H1 (cell line): ENCODE results near the gene ABCG5. TPM values are rescaled to one million over a fixed set of nuclear protein-coding genes. Genes with fewer than 3 reads are reported as not detected.

Experiments
- CTCF ChIA-PET: fragments of 300-600 bp; sonication (Branson Sonifier 250); formaldehyde crosslinking; loops from one replicate; lab custom pipeline; 2021; ENCODE audit not compliant: partially characterized antibody; lab: Charles Lee
- POLR2A ChIA-PET: fragments of 300-600 bp; sonication (Branson Sonifier 250); formaldehyde crosslinking; loops from one replicate; lab custom pipeline; 2021; ENCODE audit warnings: inconsistent platforms; ENCODE audit not compliant: partially characterized antibody; lab: Charles Lee
- DNase-seq, 2 experiments: peaks; one replicate each; pipeline versions ENCODE4 v3.0.0 to v3.0.0-alpha.2; 2010 to 2022; ENCODE audit warnings: low spot score in 2 of 2, low read depth in 1 of 2, mixed read lengths in 1 of 2
- FAIRE-seq: peaks from 2 replicates; lab custom pipeline; 2011; peaks lifted over from hg19 to GRCh38; lab: Jason Lieb, UNC
- H2AFZ ChIP-seq: 2 replicates; pipeline ENCODE4 v1.8.1; 2012; ENCODE audit warnings: low read length, inconsistent platforms
- H2AK5ac ChIP-seq: 2 replicates; pipeline ENCODE4 v1.6.1; 2013; ENCODE audit warnings: low read depth, low read length
- H2BK120ac ChIP-seq: replicated peaks from 2 replicates; pipeline ENCODE3; 2013; ENCODE audit warnings: low read depth, low read length, inconsistent platforms
- H2BK12ac ChIP-seq: 2 replicates; pipeline ENCODE4 v1.6.1; 2013; ENCODE audit warnings: low read depth, low read length
- H2BK15ac ChIP-seq: 2 replicates; pipeline ENCODE4 v1.6.1; 2013; ENCODE audit warnings: low read length
- H2BK20ac ChIP-seq: 2 replicates; pipeline ENCODE4 v1.6.1; 2013; ENCODE audit warnings: low read length
- H2BK5ac ChIP-seq: 2 replicates; pipeline ENCODE4 v1.6.1; 2013; ENCODE audit warnings: low read depth, low read length
- H3K14ac ChIP-seq: 2 replicates; pipeline ENCODE4 v1.6.1; 2013; ENCODE audit warnings: inconsistent platforms; ENCODE audit not compliant: insufficient read length
- H3K18ac ChIP-seq: 2 replicates; pipeline ENCODE4 v1.6.1; 2013; ENCODE audit warnings: low read length; ENCODE audit errors: extremely low read depth
- H3K23ac ChIP-seq: 2 replicates; pipeline ENCODE4 v1.6.1; 2013; ENCODE audit warnings: inconsistent platforms; ENCODE audit not compliant: insufficient read length
- H3K23me2 ChIP-seq: 2 replicates; pipeline ENCODE4 v1.6.1; 2013; ENCODE audit warnings: low read depth, low read length
- H3K27ac ChIP-seq: 2 replicates; pipeline ENCODE4 v1.6.1; 2011; ENCODE audit warnings: low read depth, low read length, inconsistent platforms
- H3K27me3 ChIP-seq, 4 experiments: replicated peaks in 1 of 4; 1 replicate in 1 of 4; 2 replicates in 3 of 4; pipeline versions ENCODE4 v1.6.1 to v1.8.1; 2011 to 2013; ENCODE audit warnings: low read length in 3 of 4, mild to moderate bottlenecking in 3 of 4, inconsistent platforms in 2 of 4, mixed read lengths in 2 of 4, moderate library complexity in 1 of 4; ENCODE audit not compliant: control insufficient read depth in 3 of 4, insufficient read depth in 3 of 4; ENCODE audit errors: extremely low read depth in 1 of 4
- H3K36me3 ChIP-seq, 4 experiments: 2 replicates each; pipeline versions ENCODE4 v1.6.1 to v1.8.1; 2011 to 2013; ENCODE audit warnings: mild to moderate bottlenecking in 4 of 4, low read length in 3 of 4, moderate library complexity in 2 of 4, control low read depth in 1 of 4, inconsistent platforms in 1 of 4; ENCODE audit not compliant: insufficient read depth in 4 of 4, control insufficient read depth in 2 of 4
- H3K4ac ChIP-seq: replicated peaks from 2 replicates; pipeline ENCODE3; 2013; ENCODE audit warnings: low read length, low read depth, mixed read lengths, inconsistent platforms; ENCODE audit not compliant: insufficient read length
- H3K4me1 ChIP-seq, 4 experiments: replicated peaks in 1 of 4; 1 replicate in 1 of 4; 2 replicates in 3 of 4; pipeline versions ENCODE4 v1.6.1 to v1.8.1; 2011 to 2013; ENCODE audit warnings: low read length in 3 of 4, inconsistent platforms in 2 of 4, mixed read lengths in 1 of 4; ENCODE audit not compliant: insufficient read depth in 4 of 4, control insufficient read depth in 3 of 4
- H3K4me2 ChIP-seq, 2 experiments: 2 replicates each; pipeline versions ENCODE4 v1.6.1 to v1.8.1; 2011 to 2013; ENCODE audit warnings: low read depth in 2 of 2, low read length in 2 of 2, control low read depth in 1 of 2, inconsistent platforms in 1 of 2, mild to moderate bottlenecking in 1 of 2; ENCODE audit not compliant: insufficient read depth in 1 of 2
- H3K4me3 ChIP-seq, 4 experiments: fragments of 200-600, 300-600 bp in 1 of 4; sonication (generic), shearing (Covaris generic), sonication (Bioruptor Twin) in 1 of 4; 2 replicates each; pipeline versions ENCODE4 v1.5.1 to v1.8.1; 2011 to 2016; ENCODE audit warnings: low read length in 4 of 4, low read depth in 3 of 4, control low read depth in 2 of 4, inconsistent platforms in 2 of 4, mild to moderate bottlenecking in 2 of 4, mixed read lengths in 1 of 4, moderate library complexity in 1 of 4; ENCODE audit not compliant: insufficient read depth in 2 of 4; ENCODE audit errors: extremely low read depth in 1 of 4
- H3K56ac ChIP-seq: replicated peaks from 2 replicates; pipeline ENCODE3; 2013; ENCODE audit warnings: low read depth, mild to moderate bottlenecking, mixed read lengths, low read length, inconsistent platforms; ENCODE audit not compliant: insufficient read length
- H3K79me1 ChIP-seq: 2 replicates; pipeline ENCODE4 v1.6.1; 2013; ENCODE audit warnings: low read depth, low read length, control low read depth
- H3K79me2 ChIP-seq, 2 experiments: 2 replicates each; pipeline versions ENCODE4 v1.6.1 to v1.8.1; 2012 to 2013; ENCODE audit warnings: low read length in 2 of 2, mild to moderate bottlenecking in 2 of 2, inconsistent platforms in 1 of 2; ENCODE audit not compliant: insufficient read depth in 2 of 2, control insufficient read depth in 1 of 2
- H3K9ac ChIP-seq, 4 experiments: replicated peaks in 1 of 4; 1 replicate in 1 of 4; 2 replicates in 3 of 4; pipeline versions ENCODE4 v1.6.1 to v1.8.1; 2011 to 2013; ENCODE audit warnings: low read depth in 3 of 4, low read length in 3 of 4, control low read depth in 2 of 4, mild to moderate bottlenecking in 2 of 4, moderate library complexity in 2 of 4, inconsistent platforms in 1 of 4; ENCODE audit errors: extremely low read depth in 1 of 4
- H3K9me3 ChIP-seq, 2 experiments: 2 replicates each; pipeline versions ENCODE4 v1.6.1 to v1.8.1; 2012 to 2013; ENCODE audit warnings: mild to moderate bottlenecking in 2 of 2, moderate library complexity in 2 of 2, control low read depth in 1 of 2, inconsistent platforms in 1 of 2, low read depth in 1 of 2, low read length in 1 of 2, mixed read lengths in 1 of 2; ENCODE audit not compliant: insufficient read depth in 2 of 2
- H4K20me1 ChIP-seq, 2 experiments: replicated peaks in 1 of 2; 2 replicates each; pipeline versions ENCODE3 to v1.8.1; 2011 to 2013; ENCODE audit warnings: inconsistent platforms in 2 of 2, low read length in 2 of 2, mild to moderate bottlenecking in 1 of 2; ENCODE audit not compliant: insufficient read depth in 2 of 2, control insufficient read depth in 1 of 2
- H4K5ac ChIP-seq: 2 replicates; pipeline ENCODE4 v1.6.1; 2013; ENCODE audit warnings: low read length, low read depth, mixed read lengths, inconsistent platforms; ENCODE audit not compliant: insufficient read length
- H4K8ac ChIP-seq: 2 replicates; pipeline ENCODE4 v1.8.0; 2013; ENCODE audit warnings: mild to moderate bottlenecking, moderate library complexity, low read length, inconsistent platforms; ENCODE audit not compliant: insufficient read depth; ENCODE audit errors: extremely low read depth
- H4K91ac ChIP-seq: replicated peaks from 2 replicates; pipeline ENCODE3; 2013; ENCODE audit warnings: low read length, mixed read lengths, inconsistent platforms; ENCODE audit not compliant: insufficient read length
- ASH2L ChIP-seq: fragments of 200-600, 300-600 bp; sonication (generic); IDR thresholded peaks from one replicate; pipeline ENCODE4 v1.7.1; 2017; ENCODE audit warnings: low read length
- BRCA1 ChIP-seq: IDR thresholded peaks from 2 replicates; pipeline ENCODE4 v1.6.1; 2012; ENCODE audit warnings: low read depth, low read length, improper control_type of control experiment
- CEBPB ChIP-seq: IDR thresholded peaks from 2 replicates; pipeline ENCODE4 v1.6.1; 2012; ENCODE audit warnings: low read depth, low read length
- JUN ChIP-seq: IDR thresholded peaks from 2 replicates; pipeline ENCODE4 v1.6.1; 2011; ENCODE audit warnings: low read depth, mild to moderate bottlenecking, improper control_type of control experiment, low read length
- KDM5A ChIP-seq: fragments of 200-600 bp; IDR thresholded peaks from 2 replicates; pipeline ENCODE4 v1.7.1; 2012; ENCODE audit warnings: mild to moderate bottlenecking, low read length, inconsistent platforms, mixed read lengths
- MAFK ChIP-seq: IDR thresholded peaks from 2 replicates; pipeline ENCODE4 v1.6.1; 2012; ENCODE audit warnings: low read depth, mild to moderate bottlenecking, improper control_type of control experiment, low read length
- MAX ChIP-seq: IDR thresholded peaks from 2 replicates; pipeline ENCODE4 v1.6.1; 2012; ENCODE audit warnings: inconsistent platforms
- POLR2A ChIP-seq, 2 experiments: IDR thresholded peaks; 1 replicate in 1 of 2; 2 replicates in 1 of 2; pipeline ENCODE4 v1.6.1; 2011; ENCODE audit warnings: low read depth in 2 of 2, low read length in 2 of 2, mild to moderate bottlenecking in 2 of 2; ENCODE audit errors: control extremely low read depth in 1 of 2
- POLR2AphosphoS5 ChIP-seq: IDR thresholded peaks from 2 replicates; pipeline ENCODE4 v1.6.1; 2011; ENCODE audit warnings: low read depth, low read length
- SIN3A ChIP-seq, 2 experiments: IDR thresholded peaks in 1 of 2; conservative IDR thresholded peaks in 1 of 2; 2 replicates each; pipeline ENCODE4 v1.6.1; 2011 to 2012; ENCODE audit warnings: low read length in 2 of 2, improper control_type of control experiment in 1 of 2, low read depth in 1 of 2, mild to moderate bottlenecking in 1 of 2
- SIX5 ChIP-seq: IDR thresholded peaks from 2 replicates; pipeline ENCODE4 v1.6.1; 2011; ENCODE audit warnings: mild to moderate bottlenecking, low read depth, low read length
- SP4 ChIP-seq: IDR thresholded peaks from 2 replicates; pipeline ENCODE4 v1.6.1; 2012; ENCODE audit warnings: low read length, inconsistent platforms
- TAF7 ChIP-seq: optimal IDR thresholded peaks from 2 replicates; pipeline ENCODE3; 2011; ENCODE audit warnings: low read depth, mild to moderate bottlenecking, inconsistent platforms, low read length, moderate library complexity, borderline replicate concordance
- YY1 ChIP-seq: IDR thresholded peaks from 2 replicates; pipeline ENCODE4 v1.6.1; 2011; ENCODE audit warnings: low read depth, mild to moderate bottlenecking, low read length
- whole genome bisulfite sequencing, 2 experiments: shearing (Covaris generic) in 1 of 2; methylation state at CpG; one replicate each; pipeline versions ENCODE4 v1.1.6 to v1.1.7; 2013 to 2015; ENCODE audit warnings: low lambda C conversion rate in 2 of 2, mixed read lengths in 2 of 2, inconsistent platforms in 1 of 2, low coverage in 1 of 2, missing lambda C conversion rate in 1 of 2; ENCODE audit not compliant: insufficient replicate concordance in 2 of 2, insufficient coverage in 1 of 2, insufficient read length in 1 of 2; ENCODE audit errors: extremely low coverage in 1 of 2, missing lambda C conversion rate in 1 of 2; 5-methylcytosine and 5-hydroxymethylcytosine counted together
- polyA plus RNA-seq, 7 experiments: library from polyadenylated mRNA; depleted of rRNA in 3 of 7; stranded (reverse) in 5 of 7; unstranded in 2 of 7; fragments of >200 nt in 5 of 7; fragments of 200-250 nt in 2 of 7; gene quantifications; 1 replicate in 5 of 7; 2 replicates in 1 of 7; 4 replicates in 1 of 7; pipeline versions ENCODE4 v1.2.1 to v1.2.3, GENCODE V29; 2011 to 2013; ENCODE audit warnings: missing spikeins in 2 of 7, mixed read lengths in 2 of 7
- total RNA-seq: library from RNA; stranded (reverse); fragmentation: NEBNext Ultra II Directional; extraction: Animal tissue kit (Norgen Biotek cat#: 25700); gene quantifications from 2 replicates; pipeline ENCODE4 v1.2.1, GENCODE V29; 2021

ABCG5 gene
- total and polyA plus RNA-seq, 2 of the 8 experiments (the other 6 are each of a cell fraction or from before 2014, with no cell fraction given): not detected

- H4K5ac ChIP-seq: no peak overlapping the region
- H3K4me3 ChIP-seq: no peak overlapping the region
- no peak overlapping the region for H3K18ac ChIP-seq
- DNase-seq (no peak), FAIRE-seq (no peak)
- H2AFZ ChIP-seq: no peak overlapping the region
- no peak overlapping the region for H2BK15ac ChIP-seq
- no peak overlapping the region for H2BK20ac ChIP-seq
- H4K20me1 ChIP-seq: no peaks in the 10 kb centered on the region
- H3K56ac ChIP-seq: no peak overlapping the region
- H3K14ac ChIP-seq: no peak overlapping the region
- H3K23ac ChIP-seq: no peak overlapping the region
- H2BK120ac ChIP-seq: no peak overlapping the region
- no peaks in the 10 kb centered on the region for H3K79me1 ChIP-seq
- H3K9ac ChIP-seq: no peak overlapping the region
- no peaks in the 10 kb centered on the region for H3K23me2 ChIP-seq
- no peak overlapping the region for H4K8ac ChIP-seq
- H3K4me1 ChIP-seq: peaks cover 0 to 3% (median 1%) of the 10 kb centered on the region in 4 experiments; a peak in 3 of 7 replicates
- no peak overlapping the region for H2BK12ac ChIP-seq
- no peak overlapping the region for H3K27ac ChIP-seq
- no peak overlapping the region for H3K4ac ChIP-seq
- H3K4me2 ChIP-seq: no peak overlapping the region
- POLR2A ChIA-PET: no interaction called here
- no peaks in the 10 kb centered on the region for H3K36me3 ChIP-seq
- H3K9me3 ChIP-seq: no peaks in the 10 kb centered on the region
- H4K91ac ChIP-seq: no peak overlapping the region
- no peak overlapping the region for H2BK5ac ChIP-seq
- no peak overlapping the region for H2AK5ac ChIP-seq
- WGBS, 2 experiments: 93% methylated on average over 17 of the region's 17 CpGs; no CpG with 5 or more reads in 1 of the 2 experiments
- H3K27me3 ChIP-seq: no peaks in the 10 kb centered on the region
- CTCF ChIA-PET: interaction anchor here (1.0 to 1.8 kb wide), 3 partner anchors 14 to 222 kb away, joined by 3 to 6 read pairs (median 5); no protein-coding TSS in a partner anchor
- H3K79me2 ChIP-seq: no peaks in the 10 kb centered on the region
- TF ChIP-seq CEBPB: no peak
- no peak for TF ChIP-seq SIX5
- TF ChIP-seq MAFK: no peak
- no peak for TF ChIP-seq KDM5A
- TF ChIP-seq BRCA1: no peak
- TF ChIP-seq ASH2L: no peak
- no peak for TF ChIP-seq TAF7
- TF ChIP-seq POLR2A (IDR thresholded peaks at IDR 0.05; ENCODE audit: control extremely low read depth in 1 of 2, low read depth in 2 of 2, low read length in 2 of 2): no peak
- no peak for TF ChIP-seq JUN
- TF ChIP-seq SP4: no peak
- TF ChIP-seq MAX: no peak
- no peak for TF ChIP-seq POLR2AphosphoS5
- no peak for TF ChIP-seq SIN3A (conservative IDR thresholded peaks at IDR 0.05 in 1 of 2, IDR thresholded peaks at IDR 0.05 in 1 of 2; ENCODE audit: low read depth in 1 of 2, low read length in 2 of 2)
- TF ChIP-seq YY1: no peak
Measured at GRCh38 chr2:43826305-43827250, 12.1 kb downstream of the ABCG5 start.
